HepG2 (cell line): ENCODE data around the gene SMIM38. TPM values are rescaled to one million over a fixed set of nuclear protein-coding genes. Genes with fewer than 3 reads are reported as not detected.

ENCODE experiments used
- ATAC-seq: fragments of 200-7000 bp; cut with Tn5 transposase; 3 replicates; pipeline ENCODE4 v1.9.1; 2020; ENCODE audit warnings: mild to moderate bottlenecking, moderate library complexity
- BruUV-seq: library from RNA; stranded (reverse); fragments of 400-500 nt; replicated peaks from 2 replicates; lab custom pipeline; 2021; lab: Mats Ljungman, UMichigan
- CTCF ChIA-PET: fragments of 300-600 bp; formaldehyde crosslinking; extraction: SDS; loops from one replicate; lab custom pipeline; 2021; ENCODE audit warnings: low total read pairs, inconsistent platforms, low intra/inter-chr PET ratio; lab: Yijun Ruan, JAX
- POLR2A ChIA-PET: fragments of 350-600 bp; sonication (Branson Sonifier 250); formaldehyde crosslinking; loops from one replicate; lab custom pipeline; 2020; ENCODE audit warnings: antibody characterized with exemption, inconsistent platforms; lab: Yijun Ruan, JAX
- DNase-seq: peaks from one replicate; pipeline ENCODE4 v3.0.0-alpha.2; 2015; ENCODE audit warnings: low spot score
- FAIRE-seq: peaks from 3 replicates; lab custom pipeline; 2011; peaks lifted over from hg19 to GRCh38; lab: Jason Lieb, UNC
- H2AFZ ChIP-seq: one replicate; pipeline ENCODE4 v1.6.1; 2011; ENCODE audit warnings: low read length, inconsistent platforms
- H3K27ac ChIP-seq: fragments of 300-600 bp; 3 replicates; pipeline ENCODE4 v1.8.0; 2011; ENCODE audit warnings: mixed run types, mild to moderate bottlenecking, mixed read lengths, low read length, inconsistent platforms; ENCODE audit not compliant: insufficient read depth; ENCODE audit errors: extremely low read length
- H3K27me3 ChIP-seq, 2 experiments: fragments of 200-600 bp in 1 of 2; 2 replicates in 1 of 2; 3 replicates in 1 of 2; pipeline versions ENCODE4 v1.6.0 to v1.8.0; 2011; ENCODE audit warnings: low read length in 2 of 2, mild to moderate bottlenecking in 2 of 2, moderate library complexity in 2 of 2, inconsistent platforms in 1 of 2; ENCODE audit not compliant: insufficient read depth in 2 of 2, control insufficient read depth in 1 of 2
- H3K36me3 ChIP-seq, 2 experiments: fragments of 200-600 bp in 1 of 2; replicated peaks in 1 of 2; 2 replicates in 1 of 2; 3 replicates in 1 of 2; pipeline versions ENCODE4 v1.5.1 to v1.8.0; 2011; ENCODE audit warnings: low read length in 2 of 2, inconsistent platforms in 1 of 2; ENCODE audit not compliant: insufficient read depth in 2 of 2, control insufficient read depth in 1 of 2
- H3K4me1 ChIP-seq: 2 replicates; pipeline ENCODE4 v1.5.1; 2012; ENCODE audit warnings: low read length, inconsistent platforms; ENCODE audit not compliant: insufficient read depth
- H3K4me2 ChIP-seq: 2 replicates; pipeline ENCODE4 v1.6.0; 2011; ENCODE audit warnings: low read depth, low read length, inconsistent platforms
- H3K4me3 ChIP-seq, 3 experiments: fragments of 200-600 bp in 1 of 3; sonication (generic), shearing (Covaris generic) in 1 of 3; replicated peaks in 1 of 3; 2 replicates each; pipeline ENCODE4 v1.5.1; 2011 to 2016; ENCODE audit warnings: low read length in 3 of 3, inconsistent platforms in 2 of 3, low read depth in 2 of 3, mild to moderate bottlenecking in 2 of 3, control low read depth in 1 of 3, mixed read lengths in 1 of 3; ENCODE audit not compliant: insufficient read depth in 1 of 3
- H3K79me2 ChIP-seq: one replicate; pipeline ENCODE4 v1.6.1; 2011; ENCODE audit warnings: low read length, inconsistent platforms; ENCODE audit not compliant: insufficient read depth
- H3K9ac ChIP-seq: 2 replicates; pipeline ENCODE4 v1.6.0; 2011; ENCODE audit warnings: mild to moderate bottlenecking, low read depth, low read length, inconsistent platforms; ENCODE audit not compliant: insufficient read depth
- H3K9me3 ChIP-seq: 2 replicates; pipeline ENCODE4 v1.5.1; 2012; ENCODE audit warnings: mild to moderate bottlenecking, low read length
- H4K20me1 ChIP-seq: 2 replicates; pipeline ENCODE4 v1.6.0; 2011; ENCODE audit warnings: inconsistent platforms, mild to moderate bottlenecking, low read length, moderate library complexity; ENCODE audit not compliant: insufficient read depth
- HES4 ChIP-seq: sonication (generic); formaldehyde crosslinking; IDR thresholded peaks from 2 replicates; pipeline ENCODE4 v1.9.0; 2021; ENCODE audit warnings: mild to moderate bottlenecking, missing genetic modification reagents, borderline replicate concordance
- HNRNPUL1 ChIP-seq: fragments of 200-400 bp; formaldehyde crosslinking; IDR thresholded peaks from 2 replicates; pipeline ENCODE4 v1.6.1; 2017; ENCODE audit warnings: low read depth, mild to moderate bottlenecking, low read length, moderate library complexity
- JUND ChIP-seq: sonication (generic); formaldehyde crosslinking; IDR thresholded peaks from 2 replicates; pipeline ENCODE4 v1.8.0; 2022; ENCODE audit warnings: mild to moderate bottlenecking, missing genetic modification reagents
- NCOA5 ChIP-seq: sonication (generic); formaldehyde crosslinking; IDR thresholded peaks from 2 replicates; pipeline ENCODE4 v1.4.0; 2020; ENCODE audit warnings: missing genetic modification reagents
- ZNF17 ChIP-seq: sonication (generic); formaldehyde crosslinking; IDR thresholded peaks from 2 replicates; pipeline ENCODE4 v1.5.0; 2020; ENCODE audit warnings: mild to moderate bottlenecking, missing genetic modification reagents
- ZNF768 ChIP-seq: sonication (generic); formaldehyde crosslinking; IDR thresholded peaks from 2 replicates; pipeline ENCODE4 v1.4.0; 2020; ENCODE audit warnings: missing genetic modification reagents
- WGBS: methylation state at CpG from one replicate; pipeline ENCODE4 v1.1.6; 2017; ENCODE audit warnings: low lambda C conversion rate; 5-methylcytosine and 5-hydroxymethylcytosine counted together
- in situ Hi-C: cut with HindIII; loops from 2 replicates; pipeline ENCODE4 v1.10.0; 2017; ENCODE audit warnings: low pct_unique_long_range_greater_than_20kb; ENCODE audit not compliant: extremely low pct_ligation_motif_present
- intact Hi-C: fragments of 100-400 bp; cut with micrococcal nuclease; formaldehyde crosslinking; loops from one replicate; pipeline ENCODE4 v1.10.0; 2022; ENCODE audit not compliant: unreplicated experiment
- polyA plus RNA-seq, 8 experiments: library from polyadenylated mRNA; depleted of rRNA in 3 of 8; stranded (reverse) in 7 of 8; unstranded in 1 of 8; fragments of >200 nt; fragmentation: Illumina TruSeq in 4 of 8; extraction: Trizol in 4 of 8; gene quantifications; 2 replicates each; pipeline versions ENCODE4 v1.2.1 to v1.2.3, GENCODE V29; 2011 to 2016; ENCODE audit warnings: low read depth in 4 of 8, missing spikeins in 1 of 8, mixed read lengths in 1 of 8; ENCODE audit not compliant: insufficient read depth in 1 of 8
- total RNA-seq, 5 experiments: library from RNA; depleted of rRNA; stranded (reverse); fragments of >200 nt; fragmentation: Illumina TruSeq; extraction: Trizol; gene quantifications; 2 replicates each; pipeline ENCODE4 v1.2.3, GENCODE V29; 2016; ENCODE audit warnings: low read depth in 1 of 5

SMIM38 gene
- total and polyA plus RNA-seq, 2 of the 13 experiments (the other 11 are each of a cell fraction or from before 2014, with no cell fraction given): 0.30 to 0.40 TPM

DNA sequence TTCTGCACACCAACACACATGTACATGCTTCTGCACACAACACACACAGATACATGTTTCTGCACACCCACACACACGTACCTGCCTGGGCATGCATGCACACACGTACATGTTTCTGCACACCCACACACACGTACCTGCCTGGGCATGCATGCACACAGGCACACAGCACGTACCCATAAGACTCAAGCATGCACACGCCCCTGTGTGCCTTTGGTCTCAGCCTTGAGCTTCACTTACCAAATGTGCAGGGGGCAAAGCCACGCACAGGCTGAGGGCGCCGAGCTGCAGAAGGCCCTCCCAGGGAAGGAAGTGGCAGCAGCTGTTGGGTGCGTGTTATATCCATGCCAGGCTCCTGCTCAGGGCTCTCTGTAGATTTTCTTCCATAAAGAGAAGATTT is 34.7 kb upstream of the SMIM38 start:
- no peak for FAIRE-seq

DNA sequence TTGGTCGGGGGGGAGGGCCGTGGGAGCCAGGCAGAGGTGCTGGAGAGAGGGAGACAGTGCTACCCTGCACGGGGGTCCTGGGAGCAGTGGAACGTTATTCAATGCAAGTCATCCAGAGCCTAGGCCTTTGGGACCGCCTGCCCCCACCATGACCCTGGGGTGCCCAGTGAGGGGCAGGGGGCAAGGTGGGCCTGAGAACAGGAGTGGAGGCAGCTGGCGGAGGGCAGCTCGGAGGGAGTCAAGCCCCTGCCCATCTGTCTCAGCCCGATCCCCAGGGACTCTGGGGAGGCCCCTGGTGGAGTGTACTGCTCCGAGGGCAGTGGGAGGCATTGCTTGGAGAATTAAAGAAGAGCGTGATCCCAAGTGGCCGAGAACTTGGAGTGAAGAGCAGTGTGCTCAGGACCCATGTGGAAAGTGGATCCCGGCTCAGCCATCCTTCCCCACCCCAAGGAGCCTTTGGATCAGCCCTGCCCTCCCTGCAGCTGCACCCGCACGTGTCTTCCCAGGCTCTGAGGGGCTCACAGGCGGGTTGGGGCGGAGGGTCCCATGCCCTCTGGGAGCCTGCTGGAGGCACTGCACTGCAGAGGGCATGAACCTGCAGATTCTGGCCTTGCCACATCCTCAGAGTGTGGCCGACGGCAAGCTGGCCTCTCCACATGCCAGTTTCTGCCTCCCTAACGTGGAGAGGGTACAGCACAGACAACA is 34.0 kb upstream of the SMIM38 start:
- intact Hi-C loops: loop anchor here (5.0 kb wide), 1 partner anchor 306 kb away; no protein-coding TSS in a partner anchor
- ATAC-seq: no peak; the same call in 2 of the 3 replicates
- H3K9ac ChIP-seq: no peak overlapping the region

More for the DNA sequence above, 34.7 kb upstream of the SMIM38 start:
- no TSS peak for BruUV-seq
- Histone ChIP-seq H3K9ac (no peak overlapping the region), H3K79me2 (no peaks in the 10 kb centered on the region), H3K9me3 (no peaks in the 10 kb centered on the region), H3K4me3 (no peak overlapping the region), H4K20me1 (no peaks in the 10 kb centered on the region; the same call in 1 of the 2 replicates), H3K4me2 (no peak overlapping the region), H3K27ac (no peak overlapping the region)
- 42% methylated on average over 9 of the region's 9 CpGs for WGBS
- CTCF ChIA-PET: no interaction called here
- intact Hi-C loops: loop anchor here (5.0 kb wide), 1 partner anchor 306 kb away; no protein-coding TSS in a partner anchor
- POLR2A ChIA-PET: interaction anchor here (0.6 kb wide), 1 partner anchor 548 kb away, joined by 5 read pairs; no protein-coding TSS in a partner anchor
- no peak for DNase-seq
- TF ChIP-seq ZNF768 (CRISPR knock-in tag) (no peak), NCOA5 (CRISPR knock-in tag) (no peak)
- TF ChIP-seq, all 625 proteins: peak for 0
- ATAC-seq: no peak
- in situ Hi-C loops: loop anchor here (5.0 to 10.0 kb wide), 2 partner anchors 174 to 536 kb away; partner anchors contain the start of gene MYEOV
- no peaks in the 10 kb centered on the region for H3K36me3 ChIP-seq
- no peak overlapping the region for H2AFZ ChIP-seq
- peaks cover 24% of the 10 kb centered on the region for H3K4me1 ChIP-seq
- H3K27me3 ChIP-seq: peaks cover 5 to 20% of the 10 kb centered on the region in 2 experiments; a peak in 4 of 5 replicates

More for the DNA sequence above, 34.0 kb upstream of the SMIM38 start:
- H3K4me3 ChIP-seq: no peak overlapping the region
- no peaks in the 10 kb centered on the region for H3K79me2 ChIP-seq
- no TSS peak for BruUV-seq
- DNase-seq: no peak
- peaks cover 5 to 12% of the 10 kb centered on the region in 2 experiments; a peak in 4 of 5 replicates for H3K27me3 ChIP-seq
- H3K27ac ChIP-seq: no peak overlapping the region
- in situ Hi-C loops: loop anchor here (5.0 to 10.0 kb wide), 2 partner anchors 173 to 536 kb away; partner anchors contain the start of gene MYEOV
- TF ChIP-seq JUND (CRISPR knock-in tag): no peak
- TF ChIP-seq HNRNPUL1: no peak
- TF ChIP-seq ZNF17 (CRISPR knock-in tag): no peak
- TF ChIP-seq HES4 (CRISPR knock-in tag): no peak
- TF ChIP-seq, all 625 proteins: peak for 0
- Histone ChIP-seq H2AFZ (no peak overlapping the region), H4K20me1 (no peaks in the 10 kb centered on the region; the same call in 1 of the 2 replicates), H3K9me3 (no peaks in the 10 kb centered on the region), H3K36me3 (no peaks in the 10 kb centered on the region), H3K4me1 (peaks cover 24% of the 10 kb centered on the region), H3K4me2 (no peak overlapping the region)
- no peak for FAIRE-seq
- 60% methylated on average over 12 of the region's 19 CpGs for WGBS
- POLR2A ChIA-PET: interaction anchor here (1.3 kb wide), 1 partner anchor 35 kb away, joined by 4 read pairs; no protein-coding TSS in a partner anchor
- CTCF ChIA-PET: no interaction called here
